Mammary epithelial cell (primary cell): ENCODE data around the gene FBLN2.

Experiments
- EZH2 ChIP-seq: IDR thresholded peaks from 2 replicates; pipeline ENCODE4 v1.6.1; 2012; ENCODE audit warnings: low read length, inconsistent platforms, borderline replicate concordance
- TF ChIP-seq, protein P1 (sequence below), 2 donors: IDR thresholded peaks in 1 of 2; conservative IDR thresholded peaks in 1 of 2; 2 replicates each; pipeline ENCODE4 v1.5.1; 2011 to 2012; ENCODE audit warnings: inconsistent platforms in 2 of 2, low read length in 2 of 2, mild to moderate bottlenecking in 2 of 2, control low read depth in 1 of 2, low read depth in 1 of 2; ENCODE audit not compliant: insufficient read depth in 1 of 2; ENCODE audit errors: extremely low read depth in 1 of 2

DNA sequence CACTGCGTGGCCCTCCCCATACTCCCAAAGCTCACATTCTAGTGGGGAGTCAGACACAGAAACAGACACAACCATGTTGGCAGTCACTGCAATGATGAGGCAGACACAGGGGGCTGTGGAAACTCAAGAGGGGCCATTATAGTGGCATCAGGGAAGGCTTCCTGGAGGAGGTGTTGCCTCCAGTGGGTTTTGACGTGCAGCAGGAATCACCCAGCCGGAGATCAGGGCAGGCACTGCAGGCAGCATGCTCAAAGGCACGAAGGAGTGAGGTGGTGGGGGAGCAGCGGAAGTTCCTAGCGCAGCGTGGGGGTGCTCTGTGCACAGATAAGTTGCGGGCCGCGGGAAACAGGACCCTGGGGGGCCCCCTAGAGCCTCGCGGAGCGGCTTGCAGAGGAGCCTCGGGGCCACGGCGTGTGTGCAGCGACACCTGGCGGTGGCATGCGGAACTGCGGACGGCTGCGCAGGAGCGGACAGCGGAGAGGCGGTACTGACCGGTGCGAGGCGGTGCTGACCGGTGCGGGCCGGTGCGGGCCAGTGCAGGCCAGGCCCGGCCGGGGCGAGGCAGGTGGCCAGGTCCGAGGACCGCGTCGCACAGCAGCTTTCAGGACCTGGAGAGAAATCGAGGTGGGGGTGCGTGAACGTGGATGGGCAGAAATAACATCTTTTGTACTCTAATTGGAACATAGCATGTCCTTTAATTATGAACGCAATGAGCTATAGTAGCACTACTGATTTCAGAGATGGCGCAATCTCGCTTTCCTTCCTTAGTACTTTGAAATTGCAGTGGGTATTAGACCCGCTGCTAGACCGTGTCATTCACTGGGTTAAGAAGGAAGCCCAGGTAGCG lies 101.5 kb downstream of the FBLN2 start:
- TF ChIP-seq, protein P1, sequence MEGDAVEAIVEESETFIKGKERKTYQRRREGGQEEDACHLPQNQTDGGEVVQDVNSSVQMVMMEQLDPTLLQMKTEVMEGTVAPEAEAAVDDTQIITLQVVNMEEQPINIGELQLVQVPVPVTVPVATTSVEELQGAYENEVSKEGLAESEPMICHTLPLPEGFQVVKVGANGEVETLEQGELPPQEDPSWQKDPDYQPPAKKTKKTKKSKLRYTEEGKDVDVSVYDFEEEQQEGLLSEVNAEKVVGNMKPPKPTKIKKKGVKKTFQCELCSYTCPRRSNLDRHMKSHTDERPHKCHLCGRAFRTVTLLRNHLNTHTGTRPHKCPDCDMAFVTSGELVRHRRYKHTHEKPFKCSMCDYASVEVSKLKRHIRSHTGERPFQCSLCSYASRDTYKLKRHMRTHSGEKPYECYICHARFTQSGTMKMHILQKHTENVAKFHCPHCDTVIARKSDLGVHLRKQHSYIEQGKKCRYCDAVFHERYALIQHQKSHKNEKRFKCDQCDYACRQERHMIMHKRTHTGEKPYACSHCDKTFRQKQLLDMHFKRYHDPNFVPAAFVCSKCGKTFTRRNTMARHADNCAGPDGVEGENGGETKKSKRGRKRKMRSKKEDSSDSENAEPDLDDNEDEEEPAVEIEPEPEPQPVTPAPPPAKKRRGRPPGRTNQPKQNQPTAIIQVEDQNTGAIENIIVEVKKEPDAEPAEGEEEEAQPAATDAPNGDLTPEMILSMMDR (conservative IDR thresholded peaks at IDR 0.05 in 1 of 2, IDR thresholded peaks at IDR 0.05 in 1 of 2; ENCODE audit: extremely low read depth in 1 of 2, insufficient read depth in 1 of 2, low read depth in 1 of 2, low read length in 2 of 2), result peak; percentile 93
- TF ChIP-seq EZH2, result no peak
